GM19025 (cell line): ENCODE measurements around the gene ZBTB17.
"Not testable (repeated sequence)": the region's sequence is repeated elsewhere in the genome, so short reads cannot be mapped to it uniquely, and the experiment has no call there.

ENCODE experiments used
- ATAC-seq: cut with Tn5 transposase; IDR thresholded peaks from one replicate; pipeline ENCODE4 v1.9.1; 2021; ENCODE audit warnings: mild to moderate bottlenecking, low read depth, moderate library complexity; ENCODE audit not compliant: unreplicated experiment

Gene ZBTB17

GRCh38 chr1:15939181-15940109 is 36.5 kb downstream of the ZBTB17 start:
- ATAC-seq: no peak

GRCh38 chr1:15938628-15939161 is 37.2 kb downstream of the ZBTB17 start:
- no peak for ATAC-seq

- ATAC-seq: no peak
These were observed 38.2 kb downstream of the ZBTB17 start for GRCh38 chr1:15937706-15938168.

- no peak for ATAC-seq
These were observed 38.8 kb downstream of the ZBTB17 start for GRCh38 chr1:15937146-15937545.

- no peak for ATAC-seq
These were observed 39.9 kb downstream of the ZBTB17 start for GRCh38 chr1:15936025-15936424.

- no peak for ATAC-seq
These were observed 40.6 kb downstream of the ZBTB17 start for GRCh38 chr1:15935056-15935950.

- no peak for ATAC-seq
These were observed 41.5 kb downstream of the ZBTB17 start for GRCh38 chr1:15934211-15935055.

GRCh38 chr1:15933684-15934083 is 42.2 kb downstream of the ZBTB17 start:
- no peak for ATAC-seq

- ATAC-seq: no peak
These were observed 43.3 kb downstream of the ZBTB17 start for GRCh38 chr1:15932612-15933011.

- ATAC-seq: no peak
These were observed 44.0 kb downstream of the ZBTB17 start for GRCh38 chr1:15931884-15932283.

- no peak for ATAC-seq
These were observed 44.5 kb downstream of the ZBTB17 start for GRCh38 chr1:15931401-15931800.

GRCh38 chr1:15928971-15929965 is 46.6 kb downstream of the ZBTB17 start:
- no peak for ATAC-seq

GRCh38 chr1:15926448-15926847 is 49.5 kb downstream of the ZBTB17 start:
- not testable (repeated sequence) for ATAC-seq

- no peak for ATAC-seq
These were observed 52.7 kb downstream of the ZBTB17 start for GRCh38 chr1:15923241-15923640.

GRCh38 chr1:15918962-15919715 is 56.8 kb downstream of the ZBTB17 start:
- no peak for ATAC-seq

GRCh38 chr1:15916916-15917315 is 59.0 kb downstream of the ZBTB17 start:
- ATAC-seq: no peak

- no peak for ATAC-seq
These were observed 59.5 kb downstream of the ZBTB17 start for GRCh38 chr1:15916417-15916816.

GRCh38 chr1:15915991-15916390 is 59.9 kb downstream of the ZBTB17 start:
- no peak for ATAC-seq
